Eye (tissue), 1 donor: ENCODE results near the gene MAP3K21.

Experiments
- DNase-seq: peaks from one replicate; pipeline ENCODE4 v3.0.0-alpha.2; 2015

Gene MAP3K21

GRCh38 chr1:233326811-233327650, 493 bp upstream of the MAP3K21 start:
- peak; percentile 59 for DNase-seq

GRCh38 chr1:233328142-233328921, 808 bp downstream of the MAP3K21 start:
- peak; percentile 69 for DNase-seq

DNA sequence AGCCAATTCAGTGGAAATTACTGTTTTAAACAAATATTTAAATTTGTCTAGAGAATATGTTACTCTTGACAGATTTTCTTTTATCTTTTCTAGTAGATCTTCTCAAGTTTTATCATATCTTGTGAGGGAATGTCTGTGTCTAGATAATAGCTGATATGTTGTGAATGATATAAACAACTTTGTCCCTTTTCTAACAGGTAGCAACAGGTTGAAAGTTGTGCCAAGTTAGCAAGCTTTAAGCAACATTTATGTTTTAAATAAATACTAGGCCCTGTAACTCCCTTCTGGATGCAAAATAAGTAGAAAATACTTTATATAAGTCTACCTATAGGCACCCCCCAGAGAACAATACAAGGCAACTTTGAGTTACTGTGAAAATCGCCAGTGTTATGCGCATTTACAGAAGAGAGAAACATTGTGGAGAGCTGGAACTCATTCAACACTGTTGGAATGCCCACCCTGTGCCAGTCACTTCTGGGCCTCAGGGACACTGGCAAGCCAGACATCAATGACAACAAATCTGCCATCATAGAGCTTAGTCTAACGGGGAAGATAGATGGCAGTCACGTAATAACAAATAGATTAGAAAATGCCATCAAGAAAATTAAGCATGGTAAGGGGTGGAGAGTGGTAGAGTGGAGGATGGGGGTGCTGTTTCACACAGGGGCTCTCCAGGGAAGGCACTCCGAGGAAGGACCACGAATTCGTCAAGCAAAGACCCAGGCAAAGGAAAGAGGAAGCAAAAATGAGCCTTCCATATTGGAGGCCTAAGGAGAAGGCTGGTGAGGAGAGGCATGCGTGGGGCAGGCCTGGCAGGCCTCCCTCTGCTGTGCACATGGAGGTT, 4.4 kb downstream of the MAP3K21 start:
- no peak for DNase-seq

DNA sequence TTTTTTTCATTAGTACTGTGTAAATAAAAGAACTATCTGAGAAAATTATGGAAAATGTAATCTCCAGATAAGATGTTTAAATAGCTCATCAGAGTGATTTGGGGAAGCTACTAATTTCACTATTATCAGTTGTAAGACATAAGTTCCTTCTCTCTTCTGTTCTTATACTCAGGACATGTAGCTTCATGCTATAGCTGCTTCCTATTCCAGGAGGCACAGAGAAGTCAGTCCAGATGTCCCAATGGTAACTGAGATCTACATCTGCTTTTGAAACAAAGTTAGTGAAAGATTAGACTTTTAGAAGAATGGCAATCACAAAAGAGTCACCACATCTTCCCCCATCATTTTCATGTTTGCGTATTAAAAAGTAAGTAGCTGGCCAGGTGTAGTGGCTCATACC, 5.6 kb downstream of the MAP3K21 start:
- DNase-seq: no peak

DNA sequence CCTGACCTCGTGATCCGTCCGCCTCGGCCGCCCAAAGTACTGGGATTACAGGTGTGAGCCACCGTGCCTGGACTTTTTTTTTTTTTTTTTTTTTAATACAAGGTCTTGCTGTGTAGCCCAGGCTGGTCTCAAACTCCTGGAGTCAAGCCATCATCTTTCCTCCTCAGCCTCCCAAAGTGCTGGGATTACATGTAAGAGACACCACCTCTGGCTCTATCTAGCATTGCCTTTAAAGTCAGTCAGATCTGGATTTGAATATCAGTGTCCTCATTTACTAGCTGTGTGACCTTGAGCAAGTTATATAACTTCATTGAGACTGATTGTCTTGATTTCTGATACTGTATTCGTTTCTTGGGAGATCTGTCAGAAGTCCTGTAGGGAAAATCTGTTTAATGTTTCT, 6.6 kb downstream of the MAP3K21 start:
- DNase-seq: no peak

DNA sequence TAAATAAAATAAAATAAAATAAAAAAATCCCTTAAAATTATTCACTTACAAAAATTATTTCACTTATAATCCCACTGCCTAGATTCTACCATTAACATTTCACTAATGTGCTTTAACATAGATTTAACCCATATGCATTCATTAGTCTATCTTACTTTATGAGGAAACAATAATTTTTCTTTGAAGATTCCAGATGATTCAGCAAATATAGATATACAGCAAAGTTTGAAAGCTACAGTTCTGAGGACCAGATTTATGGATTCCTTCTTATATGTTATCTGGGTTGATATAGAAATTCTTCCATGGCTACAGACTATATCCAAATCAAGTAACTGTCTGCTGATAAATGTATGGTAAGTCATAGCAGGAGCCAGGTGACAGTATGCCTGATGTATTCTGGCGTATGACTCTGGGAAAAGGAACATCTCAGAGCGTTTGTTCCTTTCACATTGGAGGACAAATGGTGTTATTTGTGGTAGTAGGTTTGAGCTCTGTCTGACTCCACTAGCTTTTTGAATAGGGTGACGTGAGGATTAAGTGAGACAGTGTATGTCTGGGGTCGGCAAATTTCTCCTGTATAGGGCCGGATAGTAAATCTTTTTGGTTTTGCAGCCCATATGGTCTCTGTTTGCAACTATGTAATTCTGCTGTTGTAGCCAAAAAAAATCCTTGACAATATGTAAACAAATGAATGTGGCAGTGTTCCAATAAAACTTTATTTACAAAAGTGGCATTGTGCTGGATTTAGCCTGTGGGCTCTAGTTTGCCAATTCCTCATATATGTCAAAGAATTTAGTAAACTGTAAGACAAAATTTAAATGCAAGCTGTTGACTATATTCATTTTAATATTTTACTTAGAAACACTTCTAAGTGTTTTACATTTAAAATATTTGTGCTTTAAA, 9.3 kb downstream of the MAP3K21 start:
- no peak for DNase-seq

GRCh38 chr1:233337505-233337904, 10.0 kb downstream of the MAP3K21 start:
- no peak for DNase-seq

DNA sequence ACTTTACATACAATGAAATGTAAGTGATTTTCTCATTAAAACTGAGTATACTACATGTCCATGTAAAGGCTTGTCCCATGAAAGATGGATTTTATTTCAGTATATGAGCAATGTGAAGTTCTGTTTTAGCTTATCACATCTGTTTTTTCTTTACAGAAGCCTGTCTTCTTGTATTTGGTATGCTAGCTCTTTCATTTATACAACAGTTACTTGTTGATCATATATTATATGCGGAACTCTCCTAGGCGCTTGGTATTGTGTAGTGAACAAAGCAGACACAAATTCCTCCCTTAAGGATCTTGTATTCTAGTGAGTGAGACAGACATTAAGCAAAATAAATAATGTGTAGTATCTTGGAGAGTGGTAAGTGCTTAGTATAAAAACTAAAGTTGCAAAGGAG, 10.6 kb downstream of the MAP3K21 start:
- DNase-seq: no peak

DNA sequence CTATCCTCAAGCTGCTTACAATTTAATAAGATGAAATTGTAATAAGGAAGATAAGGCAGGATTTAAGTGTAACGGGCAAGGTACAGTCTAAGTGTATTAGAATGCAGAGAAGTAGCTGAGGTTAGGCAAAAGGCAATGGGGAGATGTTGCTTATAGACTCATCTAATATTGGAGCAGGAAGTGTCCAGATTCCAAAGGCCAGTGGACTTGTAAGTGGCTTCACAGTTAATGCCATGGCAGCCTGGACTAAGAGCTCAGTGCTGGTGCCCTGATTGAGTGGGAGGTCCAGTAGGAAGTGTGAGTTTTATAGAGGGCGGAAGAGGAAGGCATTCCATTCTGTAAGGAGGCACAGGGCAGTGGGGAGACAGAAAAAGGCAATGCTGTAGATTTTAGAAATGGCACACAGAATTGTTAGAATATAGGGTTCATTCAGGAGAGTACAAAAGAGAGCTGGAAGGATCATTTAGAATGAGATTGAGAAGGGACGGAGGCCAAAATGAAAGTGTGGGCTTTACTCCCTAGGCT, 12.6 kb downstream of the MAP3K21 start:
- no peak for DNase-seq

DNA sequence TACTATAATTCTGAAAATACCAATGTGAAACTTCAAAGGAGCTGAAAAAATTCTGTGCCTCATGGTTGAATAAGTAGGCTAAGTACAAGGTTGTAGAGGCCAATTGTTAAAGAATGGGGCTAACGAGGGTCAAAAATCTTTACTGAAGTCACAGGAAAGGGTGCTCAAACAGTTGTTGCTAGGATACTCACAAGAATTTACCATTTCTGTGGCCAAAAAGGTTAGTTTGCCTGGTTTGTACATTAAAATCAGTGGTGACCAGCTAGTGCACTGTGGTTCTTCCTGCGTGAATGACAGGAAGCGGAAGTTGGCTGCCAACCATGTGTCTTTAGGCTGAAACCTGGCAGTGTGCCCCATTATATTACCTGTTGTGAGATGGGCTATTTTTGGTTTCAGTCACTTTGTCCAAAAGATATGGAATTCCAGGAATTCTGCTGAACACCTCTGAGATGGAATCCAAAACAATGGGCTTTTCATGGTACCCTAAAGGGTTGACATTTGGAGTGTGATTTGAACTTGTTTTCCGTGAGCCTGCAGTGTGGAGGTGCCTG, 13.5 kb downstream of the MAP3K21 start:
- DNase-seq: no peak

- DNase-seq: no peak
These were observed 14.6 kb downstream of the MAP3K21 start for GRCh38 chr1:233342086-233342485.

GRCh38 chr1:233343262-233343661, 15.7 kb downstream of the MAP3K21 start:
- DNase-seq: no peak

- DNase-seq: no peak
These were observed 19.8 kb downstream of the MAP3K21 start for GRCh38 chr1:233347338-233347737.

DNA sequence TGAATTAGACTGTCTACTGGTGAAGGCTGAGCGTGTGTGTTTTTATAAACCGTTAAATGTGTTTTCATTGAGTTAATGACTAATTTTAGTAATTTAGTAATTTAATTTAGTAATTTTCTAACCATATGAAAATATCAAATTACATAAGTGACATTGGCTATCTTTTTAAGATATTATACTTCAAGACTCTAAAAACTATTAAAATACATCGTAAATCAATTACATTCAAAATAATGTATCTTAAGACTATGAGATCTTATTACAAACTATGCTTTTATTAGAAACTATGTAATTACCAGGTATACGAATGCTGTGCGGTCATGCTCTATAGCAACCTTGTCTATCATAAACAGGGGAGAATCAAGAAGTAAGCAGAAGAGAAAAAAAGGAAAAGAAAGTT, 21.6 kb downstream of the MAP3K21 start:
- DNase-seq: no peak

GRCh38 chr1:233354983-233355382, 27.5 kb downstream of the MAP3K21 start:
- DNase-seq: no peak

DNA sequence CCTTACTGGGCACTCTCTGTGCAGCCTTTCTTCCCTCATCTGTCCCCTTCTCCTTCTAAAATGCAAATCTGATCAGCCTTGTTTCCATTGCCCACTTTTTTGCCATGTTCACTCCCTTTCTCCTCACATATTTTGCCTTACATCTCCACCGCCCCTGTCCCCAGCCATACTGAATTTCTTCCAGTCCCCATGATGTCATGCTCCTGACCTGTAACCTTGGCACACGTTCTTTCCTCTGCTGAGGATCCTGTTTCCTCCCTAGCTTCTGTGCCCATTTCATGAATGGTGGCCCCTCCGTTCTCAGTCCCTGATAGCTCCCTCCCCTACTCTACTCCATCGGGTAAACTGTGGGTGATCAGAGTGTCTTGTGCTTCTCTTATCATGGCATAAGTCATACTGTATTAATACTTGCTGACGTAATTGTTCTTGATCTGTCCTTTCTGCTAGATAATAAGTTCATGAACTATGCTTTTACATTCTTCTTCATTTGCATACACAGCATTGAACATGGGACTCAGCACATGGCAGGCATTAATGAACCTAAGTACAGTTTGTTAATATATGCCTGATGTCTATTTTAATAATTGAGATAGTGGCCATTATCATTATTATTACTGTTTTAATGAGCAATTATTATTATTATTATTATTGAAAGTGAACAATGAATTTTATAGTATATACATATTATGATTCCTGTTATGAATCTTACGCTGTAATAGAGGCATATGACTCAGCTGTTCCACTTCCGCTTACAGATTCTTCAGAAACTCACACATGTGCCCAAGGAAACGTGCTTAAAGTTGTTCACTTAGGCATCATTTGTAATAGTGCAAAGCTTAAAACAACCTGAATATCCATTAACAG, 28.5 kb downstream of the MAP3K21 start:
- DNase-seq: no peak

GRCh38 chr1:233356705-233356987, 29.1 kb downstream of the MAP3K21 start:
- no peak for DNase-seq

GRCh38 chr1:233357595-233358397, 30.3 kb downstream of the MAP3K21 start:
- DNase-seq: no peak

GRCh38 chr1:233359431-233359830, 31.9 kb downstream of the MAP3K21 start:
- no peak for DNase-seq

GRCh38 chr1:233359905-233360304, 32.4 kb downstream of the MAP3K21 start:
- DNase-seq: no peak
